Natural killer cell (primary cell): ENCODE results near the gene MICAL2. TPM values are rescaled to one million over a fixed set of nuclear protein-coding genes. Genes with fewer than 3 reads are reported as not detected.

Experiments
- ATAC-seq, 3 donors: fragments of 150-1000 bp in 2 of 3; fragments of 200-7000 bp in 1 of 3; cut with Tn5 transposase; 1 replicate in 1 of 3; 2 replicates in 2 of 3; pipeline ENCODE4 v1.10.0; 2021; ENCODE audit warnings: mild to moderate bottlenecking in 2 of 3, moderate library complexity in 2 of 3
- DNase-seq, 2 donors: peaks; one replicate each; pipeline versions ENCODE4 v3.0.0 to v3.0.0-alpha.2; 2013 to 2021; ENCODE audit warnings: mixed read lengths in 1 of 2
- H3K27ac ChIP-seq: one replicate; pipeline ENCODE4 v1.5.1; 2013; ENCODE audit warnings: mild to moderate bottlenecking, low read length
- H3K27me3 ChIP-seq: one replicate; pipeline ENCODE4 v1.6.1; 2013; ENCODE audit warnings: low read length; ENCODE audit not compliant: control insufficient read depth, insufficient read depth
- H3K36me3 ChIP-seq: one replicate; pipeline ENCODE4 v1.6.1; 2013; ENCODE audit warnings: low read length; ENCODE audit not compliant: control insufficient read depth, insufficient read depth
- H3K4me1 ChIP-seq: one replicate; pipeline ENCODE4 v1.6.1; 2013; ENCODE audit warnings: low read length; ENCODE audit not compliant: control insufficient read depth, insufficient read depth
- H3K4me3 ChIP-seq: one replicate; pipeline ENCODE4 v1.5.1; 2013; ENCODE audit warnings: low read length
- H3K9me3 ChIP-seq: one replicate; pipeline ENCODE4 v1.6.1; 2013; ENCODE audit warnings: low read length; ENCODE audit not compliant: control insufficient read depth, insufficient read depth
- H3K27ac Mint-ChIP-seq, 2 donors: one replicate each; pipeline ENCODE4 v1.8.0; 2022; ENCODE audit warnings: mild to moderate bottlenecking in 2 of 2, mixed read lengths in 2 of 2, moderate library complexity in 1 of 2
- H3K27me3 Mint-ChIP-seq, 2 donors: one replicate each; pipeline ENCODE4 v1.8.0; 2022; ENCODE audit warnings: low read depth in 2 of 2, mixed read lengths in 2 of 2
- H3K36me3 Mint-ChIP-seq: one replicate; pipeline ENCODE4 v1.8.0; 2022; ENCODE audit warnings: mixed read lengths
- H3K4me1 Mint-ChIP-seq, 2 donors: one replicate each; pipeline ENCODE4 v1.8.0; 2022; ENCODE audit warnings: mixed read lengths in 2 of 2
- H3K4me3 Mint-ChIP-seq: one replicate; pipeline ENCODE4 v1.8.0; 2022; ENCODE audit warnings: mild to moderate bottlenecking, moderate library complexity, mixed read lengths
- H3K9me3 Mint-ChIP-seq, 2 donors: one replicate each; pipeline ENCODE4 v1.8.0; 2022; ENCODE audit warnings: mixed read lengths in 2 of 2
- WGBS: methylation state at CpG from one replicate; pipeline ENCODE4 v1.1.7; 2013; ENCODE audit warnings: missing lambda C conversion rate; ENCODE audit not compliant: insufficient coverage; 5-methylcytosine and 5-hydroxymethylcytosine counted together
- intact Hi-C: fragments of 100-400 bp; cut with micrococcal nuclease; formaldehyde crosslinking; loops from one replicate; pipeline ENCODE4 v1.14.2; 2022
- total RNA-seq, 4 donors: library from RNA; stranded (reverse); fragments of 120-200 nt in 1 of 4; gene quantifications; one replicate each; pipeline versions ENCODE4 v1.2.3 to v1.2.4, GENCODE V29; 2013 to 2022
- TF ChIP-seq, protein P1 (sequence below): fragments of 200-600 bp; IDR thresholded peaks from one replicate; pipeline ENCODE4 v1.8.0; 2022; ENCODE audit warnings: antibody characterized with exemption

The MICAL2 gene
- total RNA-seq, 3 donors from 2014 or later (not counting 1 experiment from before 2014, with no cell fraction given): 54.6 to 68.6 (median 57.4) TPM

DNA sequence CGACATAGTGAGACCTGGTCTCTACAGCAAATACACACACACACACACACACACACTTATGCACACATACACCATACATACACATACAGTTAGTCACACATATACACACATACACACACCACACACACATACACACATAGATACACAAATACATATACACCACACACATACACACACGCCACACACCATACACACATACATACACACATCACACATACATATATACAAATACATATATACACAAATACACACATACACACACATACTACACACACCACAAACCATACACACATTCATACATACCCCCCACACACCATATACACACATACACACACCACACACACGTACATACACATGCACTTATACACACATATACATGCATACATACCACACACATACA, 57.7 kb downstream of the MICAL2 start:
- peaks cover 8% of the 10 kb centered on the region for H3K36me3 ChIP-seq
- peak in 1 of 3 donors; percentile 44 for ATAC-seq
- H3K4me1 Mint-ChIP-seq: peaks cover 7 to 20% of the 10 kb centered on the region in 2 donors
- H3K27me3 Mint-ChIP-seq: no peaks in the 10 kb centered on the region
- DNase-seq: no peak
- H3K27me3 ChIP-seq: no peaks in the 10 kb centered on the region
- peaks cover 6% of the 10 kb centered on the region for H3K4me1 ChIP-seq
- WGBS: 97% methylated on average over 3 of the region's 3 CpGs
- H3K9me3 ChIP-seq: peaks cover 3% of the 10 kb centered on the region
- H3K4me3 Mint-ChIP-seq: no peak overlapping the region
- H3K27ac ChIP-seq: no peak overlapping the region
- no peak overlapping the region for H3K4me3 ChIP-seq
- TF ChIP-seq, protein P1, sequence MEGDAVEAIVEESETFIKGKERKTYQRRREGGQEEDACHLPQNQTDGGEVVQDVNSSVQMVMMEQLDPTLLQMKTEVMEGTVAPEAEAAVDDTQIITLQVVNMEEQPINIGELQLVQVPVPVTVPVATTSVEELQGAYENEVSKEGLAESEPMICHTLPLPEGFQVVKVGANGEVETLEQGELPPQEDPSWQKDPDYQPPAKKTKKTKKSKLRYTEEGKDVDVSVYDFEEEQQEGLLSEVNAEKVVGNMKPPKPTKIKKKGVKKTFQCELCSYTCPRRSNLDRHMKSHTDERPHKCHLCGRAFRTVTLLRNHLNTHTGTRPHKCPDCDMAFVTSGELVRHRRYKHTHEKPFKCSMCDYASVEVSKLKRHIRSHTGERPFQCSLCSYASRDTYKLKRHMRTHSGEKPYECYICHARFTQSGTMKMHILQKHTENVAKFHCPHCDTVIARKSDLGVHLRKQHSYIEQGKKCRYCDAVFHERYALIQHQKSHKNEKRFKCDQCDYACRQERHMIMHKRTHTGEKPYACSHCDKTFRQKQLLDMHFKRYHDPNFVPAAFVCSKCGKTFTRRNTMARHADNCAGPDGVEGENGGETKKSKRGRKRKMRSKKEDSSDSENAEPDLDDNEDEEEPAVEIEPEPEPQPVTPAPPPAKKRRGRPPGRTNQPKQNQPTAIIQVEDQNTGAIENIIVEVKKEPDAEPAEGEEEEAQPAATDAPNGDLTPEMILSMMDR: no peak
- no peaks in the 10 kb centered on the region for H3K36me3 Mint-ChIP-seq
- no peak overlapping the region for H3K27ac Mint-ChIP-seq
- no peaks in the 10 kb centered on the region for H3K9me3 Mint-ChIP-seq
- intact Hi-C loops: loop anchor here (5.0 kb wide), 1 partner anchor 69 kb away; no protein-coding TSS in a partner anchor

DNA sequence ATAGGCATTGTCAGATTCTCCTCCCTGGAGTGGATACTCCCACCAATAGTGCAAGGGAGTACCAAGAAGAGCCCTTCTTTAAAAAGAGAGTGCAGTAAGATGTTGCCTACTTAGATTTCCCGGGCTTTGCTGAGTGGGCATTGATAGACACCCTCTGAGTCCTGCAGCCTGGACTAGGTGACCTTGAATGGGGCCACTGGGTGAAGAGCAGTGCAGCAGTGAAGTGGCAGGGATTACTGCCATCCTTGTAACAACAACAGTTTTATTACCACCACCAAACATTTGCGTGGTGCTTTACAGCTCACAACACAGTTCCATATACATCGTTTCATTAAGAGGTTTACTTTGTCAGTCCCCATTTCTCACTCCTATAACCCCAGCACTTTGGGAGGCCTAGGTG, 59.4 kb downstream of the MICAL2 start:
- peaks cover 7 to 18% of the 10 kb centered on the region in 2 donors for H3K4me1 Mint-ChIP-seq
- H3K9me3 ChIP-seq: peaks cover 3% of the 10 kb centered on the region
- WGBS: 95% methylated on average over 3 of the region's 3 CpGs

DNA sequence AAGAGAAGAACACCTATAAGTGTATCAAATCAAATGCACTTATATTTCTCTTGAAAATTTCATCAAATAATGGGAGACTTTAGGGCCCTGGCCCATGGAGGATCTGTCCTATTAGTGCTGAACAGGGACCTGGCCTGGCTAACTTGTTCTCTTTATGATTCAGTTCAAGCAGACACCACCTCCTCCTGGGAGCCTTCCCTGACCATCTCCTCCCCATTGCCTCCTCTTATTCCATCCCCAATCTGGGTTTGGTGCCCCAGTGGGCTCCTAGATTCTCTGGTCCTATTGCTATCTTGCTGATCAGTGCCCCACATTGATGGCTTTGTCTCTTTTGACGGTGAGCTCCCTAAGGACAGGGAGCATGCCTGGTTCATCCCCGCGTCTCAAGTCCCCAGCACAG, 60.1 kb downstream of the MICAL2 start:
- no peak overlapping the region for H3K4me3 ChIP-seq
- Mint-ChIP-seq H3K27ac (no peak overlapping the region), H3K36me3 (no peaks in the 10 kb centered on the region), H3K4me1 (peaks cover 10 to 23% of the 10 kb centered on the region in 2 donors), H3K9me3 (no peaks in the 10 kb centered on the region), H3K27me3 (no peaks in the 10 kb centered on the region), H3K4me3 (no peak overlapping the region)
- intact Hi-C loops: no loop called here
- H3K27ac ChIP-seq: no peak overlapping the region
- DNase-seq: no peak
- H3K4me1 ChIP-seq: peaks cover 15% of the 10 kb centered on the region
- no peak for ATAC-seq
- 100% methylated on average over 3 of the region's 3 CpGs for WGBS
- no peaks in the 10 kb centered on the region for H3K27me3 ChIP-seq
- TF ChIP-seq, protein P1: no peak
- peaks cover 4% of the 10 kb centered on the region for H3K36me3 ChIP-seq
- H3K9me3 ChIP-seq: peaks cover 3% of the 10 kb centered on the region

More for the DNA sequence above, 59.4 kb downstream of the MICAL2 start:
- intact Hi-C loops: loop anchor here (5.0 kb wide), 1 partner anchor 67 kb away; no protein-coding TSS in a partner anchor
- peaks cover 4% of the 10 kb centered on the region for H3K36me3 ChIP-seq
- Mint-ChIP-seq H3K36me3 (no peaks in the 10 kb centered on the region), H3K27ac (no peak overlapping the region), H3K9me3 (no peaks in the 10 kb centered on the region), H3K27me3 (no peaks in the 10 kb centered on the region), H3K4me3 (no peak overlapping the region)
- no peak overlapping the region for H3K4me3 ChIP-seq
- peaks cover 9% of the 10 kb centered on the region for H3K4me1 ChIP-seq
- TF ChIP-seq, protein P1: no peak
- no peaks in the 10 kb centered on the region for H3K27me3 ChIP-seq
- H3K27ac ChIP-seq: no peak overlapping the region
- no peak for DNase-seq
- no peak for ATAC-seq

DNA sequence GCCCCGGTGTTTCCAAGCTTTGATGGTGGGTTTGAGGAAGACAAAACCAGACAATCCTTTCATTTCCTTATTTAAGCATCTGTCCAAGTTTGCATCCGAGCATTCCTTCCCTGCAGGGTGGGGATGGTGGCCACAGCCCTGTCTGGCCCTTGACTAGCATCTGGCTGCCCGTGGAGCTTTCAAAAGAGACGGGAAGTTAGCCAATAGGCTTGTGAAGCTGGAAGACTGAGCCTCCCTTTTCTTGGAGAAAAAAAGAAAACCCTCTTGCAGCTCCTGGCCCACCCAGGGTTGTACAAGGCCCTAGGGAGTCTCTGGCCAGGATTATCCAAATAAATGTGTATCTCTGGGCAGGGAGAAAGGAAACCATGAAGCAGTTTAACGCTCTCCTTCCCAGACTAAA, 60.6 kb downstream of the MICAL2 start:
- H3K27ac Mint-ChIP-seq: no peak overlapping the region
- ATAC-seq: no peak
- no peak overlapping the region for H3K4me3 Mint-ChIP-seq

More for the DNA sequence above, 60.6 kb downstream of the MICAL2 start:
- intact Hi-C loops: no loop called here
- Mint-ChIP-seq H3K27me3 (no peaks in the 10 kb centered on the region), H3K36me3 (no peaks in the 10 kb centered on the region), H3K9me3 (no peaks in the 10 kb centered on the region), H3K4me1 (peaks cover 15 to 28% of the 10 kb centered on the region in 2 donors)
- no peak for DNase-seq
- H3K36me3 ChIP-seq: peaks cover 4% of the 10 kb centered on the region
- peaks cover 20% of the 10 kb centered on the region for H3K4me1 ChIP-seq
- WGBS: 79% methylated on average over 4 of the region's 5 CpGs
- H3K4me3 ChIP-seq: no peak overlapping the region
- H3K27me3 ChIP-seq: no peaks in the 10 kb centered on the region
- peaks cover 3% of the 10 kb centered on the region for H3K9me3 ChIP-seq
- TF ChIP-seq, protein P1: no peak
- no peak overlapping the region for H3K27ac ChIP-seq
